OCI-LY3 (cell line): ENCODE measurements around the gene CD96.

ENCODE experiments used
- H2AFZ ChIP-seq: fragments of 200-600, 300-600 bp; shearing (Covaris generic); 2 replicates; pipeline ENCODE4 v1.6.0; 2014; ENCODE audit warnings: antibody characterized with exemption, low read depth, low read length
- H3K27ac ChIP-seq: fragments of 200-600, 300-600 bp; sonication (generic); 2 replicates; pipeline ENCODE4 v1.5.1; 2014; ENCODE audit warnings: mild to moderate bottlenecking, low read length, moderate library complexity, mixed read lengths
- H3K27me3 ChIP-seq: fragments of 200-600, 300-600 bp; sonication (generic); 2 replicates; pipeline ENCODE4 v1.6.1; 2014; ENCODE audit warnings: low read depth, low read length, mixed read lengths
- H3K36me3 ChIP-seq: fragments of 200-600, 300-600 bp; sonication (generic); replicated peaks from 2 replicates; pipeline ENCODE3; 2014; ENCODE audit warnings: low read depth, low read length, mixed read lengths
- H3K4me1 ChIP-seq: fragments of 300-600, 200-600 bp; sonication (generic); 2 replicates; pipeline ENCODE4 v1.6.1; 2014; ENCODE audit warnings: low read length, mixed read lengths
- H3K4me2 ChIP-seq: fragments of 200-600, 300-600 bp; sonication (generic); 2 replicates; pipeline ENCODE4 v1.6.1; 2014; ENCODE audit warnings: low read length, mixed read lengths
- H3K4me3 ChIP-seq: fragments of 300-600, 200-600 bp; sonication (generic); 2 replicates; pipeline ENCODE4 v1.5.1; 2014; ENCODE audit warnings: antibody characterized with exemption, mild to moderate bottlenecking, low read length, moderate library complexity
- H3K79me2 ChIP-seq: fragments of 300-600, 200-600 bp; shearing (Covaris generic); 2 replicates; pipeline ENCODE4 v1.6.1; 2014; ENCODE audit warnings: mild to moderate bottlenecking, low read length, mixed read lengths
- H3K9ac ChIP-seq: fragments of 300-600, 200-600 bp; shearing (Covaris generic); 2 replicates; pipeline ENCODE4 v1.6.0; 2014; ENCODE audit warnings: mild to moderate bottlenecking, low read length, moderate library complexity
- H3K9me3 ChIP-seq: fragments of 200-600, 300-600 bp; shearing (Covaris generic); 2 replicates; pipeline ENCODE4 v1.6.1; 2014; ENCODE audit warnings: low read length, mixed read lengths; ENCODE audit not compliant: insufficient read depth
- H4K20me1 ChIP-seq: fragments of 200-600, 300-600 bp; sonication (generic); 2 replicates; pipeline ENCODE4 v1.6.1; 2016; ENCODE audit warnings: low read length, mixed read lengths; ENCODE audit not compliant: insufficient read depth
- CTCF ChIP-seq: fragments of 200-600, 300-600 bp; sonication (generic); IDR thresholded peaks from 2 replicates; pipeline ENCODE4 v1.5.1; 2014; ENCODE audit warnings: antibody characterized with exemption, low read length, low read depth
- EZH2phosphoT487 ChIP-seq: fragments of 200-600 bp; shearing (Covaris generic); IDR thresholded peaks from 2 replicates; pipeline ENCODE4 v1.6.1; 2018; ENCODE audit warnings: antibody characterized with exemption, mixed run types, low read depth

The CD96 gene

GRCh38 chr3:111566844-111567243, 24.8 kb downstream of the CD96 start:
- Histone ChIP-seq H4K20me1 (no peaks in the 10 kb centered on the region), H2AFZ (no peak overlapping the region), H3K9me3 (no peaks in the 10 kb centered on the region), H3K4me2 (no peak overlapping the region), H3K4me3 (no peak overlapping the region), H3K36me3 (no peaks in the 10 kb centered on the region), H3K9ac (no peak overlapping the region), H3K27ac (no peak overlapping the region), H3K27me3 (peaks cover 6% of the 10 kb centered on the region; the same call in 1 of the 2 replicates), H3K79me2 (no peaks in the 10 kb centered on the region), H3K4me1 (no peaks in the 10 kb centered on the region)
- TF ChIP-seq CTCF (no peak), EZH2phosphoT487 (no peak)

- TF ChIP-seq EZH2phosphoT487, result no peak
- no peak for TF ChIP-seq CTCF
- Histone ChIP-seq H3K27ac (no peak overlapping the region), H3K79me2 (no peaks in the 10 kb centered on the region), H3K4me3 (no peak overlapping the region), H3K4me1 (no peaks in the 10 kb centered on the region), H3K36me3 (no peaks in the 10 kb centered on the region), H3K9me3 (no peaks in the 10 kb centered on the region), H3K9ac (no peak overlapping the region), H2AFZ (no peak overlapping the region), H4K20me1 (no peaks in the 10 kb centered on the region), H3K4me2 (no peak overlapping the region), H3K27me3 (peaks cover 6% of the 10 kb centered on the region; the same call in 1 of the 2 replicates)
Observed at GRCh38 chr3:111568355-111568754, 26.4 kb downstream of the CD96 start.

GRCh38 chr3:111568911-111569310, 26.9 kb downstream of the CD96 start:
- TF ChIP-seq EZH2phosphoT487, result no peak
- no peak for TF ChIP-seq CTCF
- H3K9me3 ChIP-seq, result no peaks in the 10 kb centered on the region
- no peak overlapping the region for H3K27ac ChIP-seq
- no peak overlapping the region for H3K4me3 ChIP-seq
- no peaks in the 10 kb centered on the region for H3K79me2 ChIP-seq
- no peak overlapping the region for H2AFZ ChIP-seq
- H4K20me1 ChIP-seq, result no peaks in the 10 kb centered on the region
- H3K4me2 ChIP-seq, result no peak overlapping the region
- H3K4me1 ChIP-seq, result no peaks in the 10 kb centered on the region
- H3K9ac ChIP-seq, result no peak overlapping the region
- no peaks in the 10 kb centered on the region for H3K36me3 ChIP-seq
- H3K27me3 ChIP-seq, result peaks cover 6% of the 10 kb centered on the region; the same call in 1 of the 2 replicates

GRCh38 chr3:111570404-111571030, 28.5 kb downstream of the CD96 start:
- Histone ChIP-seq H3K27me3 (no peaks in the 10 kb centered on the region), H3K79me2 (no peaks in the 10 kb centered on the region), H4K20me1 (no peaks in the 10 kb centered on the region), H3K9me3 (no peaks in the 10 kb centered on the region), H3K27ac (no peak overlapping the region), H3K4me2 (no peak overlapping the region), H3K9ac (no peak overlapping the region), H2AFZ (no peak overlapping the region), H3K4me1 (no peaks in the 10 kb centered on the region), H3K36me3 (no peaks in the 10 kb centered on the region), H3K4me3 (no peak overlapping the region)
- TF ChIP-seq CTCF (no peak), EZH2phosphoT487 (no peak)
